Measurements from ENCODE around the gene GNG7.

The GNG7 gene

GRCh38 chr19:2492870-2493269 lies 209.6 kb downstream of the GNG7 start:
- H3K9ac ChIP-seq, result no peak overlapping the region
- H3K27me3 ChIP-seq, result peaks cover 25% of the 10 kb centered on the region
- peaks cover 88% of the 10 kb centered on the region for H3K4me1 ChIP-seq
- H3K4me3 ChIP-seq, result no peak overlapping the region
- no peak overlapping the region for H3K27ac ChIP-seq
- H3K9me3 ChIP-seq, result no peaks in the 10 kb centered on the region
- H3K4me2 ChIP-seq, result peak overlapping the region; percentile 97
- peaks cover 8% of the 10 kb centered on the region; the same call in 1 of the 2 replicates for H4K20me1 ChIP-seq
- no peaks in the 10 kb centered on the region for H3K36me3 ChIP-seq
- no peak for TF ChIP-seq Cebpa-rat (IDR thresholded peaks at IDR 0.05)

- Histone ChIP-seq H4K20me1 (peaks cover 8% of the 10 kb centered on the region; the same call in 1 of the 2 replicates), H3K4me1 (peaks cover 98% of the 10 kb centered on the region), H3K4me3 (no peak overlapping the region), H3K27ac (peak overlapping the region; percentile 58), H3K9ac (no peak overlapping the region), H3K27me3 (peaks cover 25% of the 10 kb centered on the region), H3K9me3 (no peaks in the 10 kb centered on the region), H3K4me2 (peak overlapping the region; percentile 97), H3K36me3 (no peaks in the 10 kb centered on the region)
- no peak for TF ChIP-seq Cebpa-rat (IDR thresholded peaks at IDR 0.05)
Observed at GRCh38 chr19:2491130-2491801, 211.2 kb downstream of the GNG7 start.

GRCh38 chr19:2490659-2491058 lies 211.8 kb downstream of the GNG7 start:
- Histone ChIP-seq H4K20me1 (peaks cover 8% of the 10 kb centered on the region; the same call in 1 of the 2 replicates), H3K4me1 (peaks cover 98% of the 10 kb centered on the region), H3K4me3 (no peak overlapping the region), H3K4me2 (peak overlapping the region; percentile 97), H3K27me3 (peaks cover 25% of the 10 kb centered on the region), H3K36me3 (no peaks in the 10 kb centered on the region), H3K9ac (no peak overlapping the region), H3K9me3 (no peaks in the 10 kb centered on the region), H3K27ac (peak overlapping the region; percentile 58)
- no peak for TF ChIP-seq Cebpa-rat (IDR thresholded peaks at IDR 0.05)

GRCh38 chr19:2488942-2489731 lies 213.4 kb downstream of the GNG7 start:
- peak overlapping the region; percentile 55 for H3K4me3 ChIP-seq

GRCh38 chr19:2488405-2488941 lies 214.0 kb downstream of the GNG7 start:
- H3K27me3 ChIP-seq, result peaks cover 25% of the 10 kb centered on the region
- peaks cover 8% of the 10 kb centered on the region; the same call in 1 of the 2 replicates for H4K20me1 ChIP-seq
- peaks cover 87% of the 10 kb centered on the region for H3K4me1 ChIP-seq
- no peak for TF ChIP-seq Cebpa-rat (IDR thresholded peaks at IDR 0.05)
- H3K4me3 ChIP-seq, result peak overlapping the region; percentile 55; the same call in 1 of the 2 replicates
- no peak overlapping the region for H3K9ac ChIP-seq
- H3K36me3 ChIP-seq, result no peaks in the 10 kb centered on the region
- 0 out of 2 replicates have a peak overlapping the region, but pooled peaks have one; percentile 40 for H3K27ac ChIP-seq
- H3K4me2 ChIP-seq, result peak overlapping the region; percentile 97
- peaks cover 15% of the 10 kb centered on the region for H3K9me3 ChIP-seq

More at GRCh38 chr19:2488942-2489731, 213.4 kb downstream of the GNG7 start:
- Histone ChIP-seq H3K36me3 (no peaks in the 10 kb centered on the region), H3K27ac (peak overlapping the region; percentile 40; the same call in 1 of the 2 replicates), H3K4me2 (peak overlapping the region; percentile 97), H3K4me1 (peaks cover 94% of the 10 kb centered on the region), H3K9ac (no peak overlapping the region), H4K20me1 (peaks cover 8% of the 10 kb centered on the region; the same call in 1 of the 2 replicates), H3K27me3 (peaks cover 25% of the 10 kb centered on the region), H3K9me3 (peaks cover 8% of the 10 kb centered on the region)
- TF ChIP-seq Cebpa-rat (IDR thresholded peaks at IDR 0.05), result no peak

GRCh38 chr19:2487842-2488241 lies 214.7 kb downstream of the GNG7 start:
- TF ChIP-seq Cebpa-rat (IDR thresholded peaks at IDR 0.05), result no peak
- Histone ChIP-seq H3K27me3 (peaks cover 25% of the 10 kb centered on the region), H3K36me3 (no peaks in the 10 kb centered on the region), H3K9me3 (peaks cover 21% of the 10 kb centered on the region), H3K9ac (no peak overlapping the region), H3K27ac (no peak overlapping the region), H3K4me2 (peak overlapping the region; percentile 97), H3K4me1 (peaks cover 81% of the 10 kb centered on the region), H4K20me1 (peaks cover 8% of the 10 kb centered on the region; the same call in 1 of the 2 replicates), H3K4me3 (no peak overlapping the region)

- Histone ChIP-seq H4K20me1 (peaks cover 8% of the 10 kb centered on the region; the same call in 1 of the 2 replicates), H3K36me3 (no peaks in the 10 kb centered on the region), H3K9ac (no peak overlapping the region), H3K27me3 (peaks cover 25% of the 10 kb centered on the region), H3K4me3 (no peak overlapping the region), H3K4me1 (peaks cover 73% of the 10 kb centered on the region), H3K9me3 (peaks cover 29% of the 10 kb centered on the region), H3K27ac (no peak overlapping the region), H3K4me2 (no peak overlapping the region; the same call in 1 of the 2 replicates)
- TF ChIP-seq Cebpa-rat (IDR thresholded peaks at IDR 0.05), result no peak
Observed at GRCh38 chr19:2487090-2487489, 215.4 kb downstream of the GNG7 start.

- H3K4me3 ChIP-seq, result no peak overlapping the region
- no peak overlapping the region for H3K27ac ChIP-seq
Observed at GRCh38 chr19:2485428-2485827, 217.1 kb downstream of the GNG7 start.

GRCh38 chr19:2484178-2484937 lies 218.1 kb downstream of the GNG7 start:
- no peak for TF ChIP-seq Cebpa-rat (IDR thresholded peaks at IDR 0.05)

More at GRCh38 chr19:2485428-2485827, 217.1 kb downstream of the GNG7 start:
- H3K9me3 ChIP-seq, result peaks cover 38% of the 10 kb centered on the region
- H3K36me3 ChIP-seq, result no peaks in the 10 kb centered on the region
- H4K20me1 ChIP-seq, result peaks cover 8% of the 10 kb centered on the region; the same call in 1 of the 2 replicates
- H3K27me3 ChIP-seq, result peaks cover 22% of the 10 kb centered on the region
- peak overlapping the region; percentile 11; the same call in 1 of the 2 replicates for H3K4me2 ChIP-seq
- H3K9ac ChIP-seq, result no peak overlapping the region
- no peak for TF ChIP-seq Cebpa-rat (IDR thresholded peaks at IDR 0.05)
- peaks cover 60% of the 10 kb centered on the region for H3K4me1 ChIP-seq

More at GRCh38 chr19:2484178-2484937, 218.1 kb downstream of the GNG7 start:
- Histone ChIP-seq H3K4me1 (peaks cover 60% of the 10 kb centered on the region), H3K9ac (no peak overlapping the region), H4K20me1 (peaks cover 1% of the 10 kb centered on the region; the same call in 1 of the 2 replicates), H3K36me3 (no peaks in the 10 kb centered on the region), H3K27ac (no peak overlapping the region), H3K4me3 (no peak overlapping the region), H3K9me3 (peaks cover 38% of the 10 kb centered on the region), H3K4me2 (0 out of 2 replicates have a peak overlapping the region, but pooled peaks have one; percentile 11), H3K27me3 (peaks cover 11% of the 10 kb centered on the region)
